GM21786 (cell line): ENCODE results near the gene RPL14.
"Not testable (repeated sequence)": the region's sequence is repeated elsewhere in the genome, so short reads cannot be mapped to it uniquely, and the experiment has no call there.

Experiments
- ATAC-seq: cut with Tn5 transposase; IDR thresholded peaks from one replicate; pipeline ENCODE4 v1.9.1; 2021; ENCODE audit not compliant: unreplicated experiment

Gene RPL14

GRCh38 chr3:40462838-40463237, 5.7 kb downstream of the RPL14 start:
- ATAC-seq, result not testable (repeated sequence)

GRCh38 chr3:40463579-40463978, 6.4 kb downstream of the RPL14 start:
- ATAC-seq, result no peak

- no peak for ATAC-seq
Measured at GRCh38 chr3:40464339-40465110, 7.4 kb downstream of the RPL14 start.

- ATAC-seq, result no peak
Measured at GRCh38 chr3:40465111-40465407, 7.9 kb downstream of the RPL14 start.

- no peak for ATAC-seq
Measured at GRCh38 chr3:40465456-40465855, 8.3 kb downstream of the RPL14 start.

GRCh38 chr3:40468018-40468417, 10.9 kb downstream of the RPL14 start:
- ATAC-seq, result no peak

- no peak for ATAC-seq
Measured at GRCh38 chr3:40470701-40471100, 13.6 kb downstream of the RPL14 start.

GRCh38 chr3:40476478-40477470, 19.6 kb downstream of the RPL14 start, which contains the start of gene ZNF619:
ZNF619 (plus strand) TSS chr3:40477122; CDS start chr3:40477980, 858 bp downstream.
- ATAC-seq, result peak; percentile 84

- ATAC-seq, result no peak
Measured at GRCh38 chr3:40477666-40478065, 20.5 kb downstream of the RPL14 start.

- ATAC-seq, result no peak
Measured at GRCh38 chr3:40487172-40487571, 30.0 kb downstream of the RPL14 start.

GRCh38 chr3:40490916-40491315, 33.8 kb downstream of the RPL14 start:
- ATAC-seq, result no peak

- no peak for ATAC-seq
Measured at GRCh38 chr3:40494698-40495097, 37.6 kb downstream of the RPL14 start.

- no peak for ATAC-seq
Measured at GRCh38 chr3:40497288-40497687, 40.1 kb downstream of the RPL14 start.

- ATAC-seq, result no peak
Measured at GRCh38 chr3:40499952-40500351, 42.8 kb downstream of the RPL14 start.

- ATAC-seq, result no peak
Measured at GRCh38 chr3:40502034-40502433, 44.9 kb downstream of the RPL14 start.

GRCh38 chr3:40504636-40505430, 47.7 kb downstream of the RPL14 start:
- ATAC-seq, result no peak

- peak; percentile 81 for ATAC-seq
Measured at GRCh38 chr3:40505599-40506462, 48.7 kb downstream of the RPL14 start, which contains the start of gene ZNF620. ZNF620 (plus strand) TSS chr3:40506039; CDS start chr3:40506353, 314 bp downstream.

- no peak for ATAC-seq
Measured at GRCh38 chr3:40511031-40511718, 54.0 kb downstream of the RPL14 start.

- no peak for ATAC-seq
Measured at GRCh38 chr3:40516201-40516600, 59.1 kb downstream of the RPL14 start.
